Mesenchymal stem cell (in vitro differentiated cells and primary cell): ENCODE data around the gene CSRP1.

Experiments used
- DNase-seq: peaks from one replicate; pipeline ENCODE4 v3.0.0-alpha.2; 2013
- H2AFZ ChIP-seq: one replicate; pipeline ENCODE4 v1.6.1; 2013; ENCODE audit warnings: low read depth, mild to moderate bottlenecking, control low read depth, inconsistent platforms, low read length, moderate library complexity
- H2AK5ac ChIP-seq: 2 replicates; pipeline ENCODE4 v1.6.1; 2013; ENCODE audit warnings: low read length, moderate library complexity, mild to moderate bottlenecking, inconsistent platforms; ENCODE audit not compliant: severe bottlenecking
- H2BK120ac ChIP-seq: one replicate; pipeline ENCODE4 v1.6.1; 2013; ENCODE audit warnings: low read depth, mild to moderate bottlenecking, inconsistent platforms, low read length, moderate library complexity
- H2BK12ac ChIP-seq, 2 experiments: one replicate each; pipeline ENCODE4 v1.6.1; 2013; ENCODE audit warnings: inconsistent platforms in 2 of 2, low read length in 2 of 2, mild to moderate bottlenecking in 2 of 2, moderate library complexity in 2 of 2, control low read depth in 1 of 2
- H2BK15ac ChIP-seq: one replicate; pipeline ENCODE4 v1.6.1; 2013; ENCODE audit warnings: mild to moderate bottlenecking, low read depth, inconsistent platforms; ENCODE audit not compliant: poor library complexity, severe bottlenecking
- H2BK5ac ChIP-seq: 2 replicates; pipeline ENCODE4 v1.6.1; 2013; ENCODE audit warnings: low read depth, mild to moderate bottlenecking, low read length, control low read depth, inconsistent platforms; ENCODE audit not compliant: poor library complexity, severe bottlenecking
- H3K14ac ChIP-seq, 2 experiments: one replicate each; pipeline ENCODE4 v1.6.1; 2013; ENCODE audit warnings: inconsistent platforms in 2 of 2, low read length in 2 of 2, control low read depth in 1 of 2, mild to moderate bottlenecking in 1 of 2, moderate library complexity in 1 of 2
- H3K18ac ChIP-seq, 2 experiments: one replicate each; pipeline ENCODE4 v1.6.1; 2013; ENCODE audit warnings: inconsistent platforms in 2 of 2, low read length in 2 of 2, control low read depth in 1 of 2, low read depth in 1 of 2, mild to moderate bottlenecking in 1 of 2
- H3K23ac ChIP-seq, 2 experiments: one replicate each; pipeline ENCODE4 v1.6.1; 2013; ENCODE audit warnings: inconsistent platforms in 2 of 2, low read length in 2 of 2, mild to moderate bottlenecking in 2 of 2, moderate library complexity in 2 of 2, control low read depth in 1 of 2
- H3K27ac ChIP-seq: 2 replicates; pipeline ENCODE4 v1.5.1; 2013; ENCODE audit warnings: mild to moderate bottlenecking, moderate library complexity, low read length, control low read depth, inconsistent platforms; ENCODE audit not compliant: poor library complexity, severe bottlenecking
- H3K27me3 ChIP-seq, 2 experiments: 2 replicates each; pipeline versions ENCODE4 v1.6.1 to v1.7.0; 2013; ENCODE audit warnings: low read length in 2 of 2, mild to moderate bottlenecking in 2 of 2, moderate library complexity in 2 of 2, control low read depth in 1 of 2, inconsistent platforms in 1 of 2; ENCODE audit not compliant: control insufficient read depth in 1 of 2, insufficient read depth in 1 of 2
- H3K36me3 ChIP-seq, 2 experiments: 2 replicates each; pipeline versions ENCODE4 v1.6.1 to v1.7.0; 2013; ENCODE audit warnings: low read length in 2 of 2, control low read depth in 1 of 2, inconsistent platforms in 1 of 2, low read depth in 1 of 2, mild to moderate bottlenecking in 1 of 2; ENCODE audit not compliant: insufficient read depth in 2 of 2, control insufficient read depth in 1 of 2
- H3K4ac ChIP-seq, 2 experiments: one replicate each; pipeline ENCODE4 v1.6.1; 2013; ENCODE audit warnings: inconsistent platforms in 2 of 2, low read length in 2 of 2, mild to moderate bottlenecking in 2 of 2, moderate library complexity in 2 of 2, control low read depth in 1 of 2, low read depth in 1 of 2
- H3K4me1 ChIP-seq: 2 replicates; pipeline ENCODE4 v1.6.1; 2013; ENCODE audit warnings: low read depth, low read length, control low read depth; ENCODE audit not compliant: control insufficient read depth, insufficient read depth
- H3K4me2 ChIP-seq: 2 replicates; pipeline ENCODE4 v1.6.1; 2013; ENCODE audit warnings: low read length, mild to moderate bottlenecking, inconsistent platforms; ENCODE audit not compliant: poor library complexity, severe bottlenecking
- H3K4me3 ChIP-seq, 2 experiments: 2 replicates each; pipeline versions ENCODE4 v1.5.1 to v1.7.0; 2013; ENCODE audit warnings: low read length in 2 of 2, mild to moderate bottlenecking in 2 of 2, control low read depth in 1 of 2, low read depth in 1 of 2; ENCODE audit not compliant: insufficient read depth in 1 of 2
- H3K79me1 ChIP-seq: replicated peaks from 2 replicates; pipeline ENCODE4 v1.6.1; 2013; ENCODE audit warnings: mild to moderate bottlenecking, control low read depth, low read length, inconsistent platforms; ENCODE audit not compliant: poor library complexity, severe bottlenecking
- H3K9ac ChIP-seq: 2 replicates; pipeline ENCODE4 v1.7.0; 2013; ENCODE audit warnings: mild to moderate bottlenecking, low read length, moderate library complexity
- H3K9me3 ChIP-seq: 2 replicates; pipeline ENCODE4 v1.7.0; 2013; ENCODE audit warnings: mild to moderate bottlenecking, low read length; ENCODE audit not compliant: control insufficient read depth
- H4K8ac ChIP-seq: one replicate; pipeline ENCODE4 v1.6.1; 2013; ENCODE audit warnings: inconsistent platforms, mild to moderate bottlenecking, low read length, moderate library complexity
- H4K91ac ChIP-seq: one replicate; pipeline ENCODE4 v1.6.1; 2013; ENCODE audit warnings: mild to moderate bottlenecking, low read length, inconsistent platforms
- WGBS: methylation state at CpG from one replicate; pipeline ENCODE4 v1.1.7; 2013; ENCODE audit warnings: mixed read lengths; 5-methylcytosine and 5-hydroxymethylcytosine counted together

Gene CSRP1

DNA sequence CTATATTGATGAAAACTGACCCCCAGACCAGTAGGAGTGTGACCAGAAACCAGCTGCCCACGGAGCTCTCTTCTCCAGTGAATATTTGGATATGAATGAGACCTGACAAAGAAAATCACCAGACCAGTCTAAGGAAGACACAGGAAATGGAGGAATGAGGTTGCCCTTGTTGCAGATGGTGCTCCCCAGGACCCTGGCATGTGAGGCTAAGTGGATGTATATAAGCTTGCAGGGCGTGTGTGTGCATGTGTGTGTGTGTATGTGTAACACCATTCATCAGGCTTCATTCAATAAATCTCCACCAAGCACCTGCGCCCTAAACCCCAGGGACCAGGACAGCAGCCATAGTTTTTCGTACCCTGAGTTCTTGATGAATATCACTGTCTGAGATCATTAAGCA lies 52.3 kb downstream of the CSRP1 start:
- Histone ChIP-seq H2AK5ac (no peak overlapping the region), H3K18ac (no peak overlapping the region), H3K4me1 (peaks cover 34% of the 10 kb centered on the region), H2BK5ac (no peak overlapping the region), H3K9me3 (no peaks in the 10 kb centered on the region), H3K4ac (no peak overlapping the region), H3K4me3 (no peak overlapping the region), H3K4me2 (no peak overlapping the region), H2BK120ac (no peak overlapping the region), H2BK15ac (no peak overlapping the region), H3K23ac (no peak overlapping the region), H3K27me3 (no peaks in the 10 kb centered on the region), H3K79me1 (no peaks in the 10 kb centered on the region), H3K9ac (no peak overlapping the region), H3K36me3 (no peaks in the 10 kb centered on the region), H2AFZ (no peak overlapping the region), H2BK12ac (peak overlapping the region in 1 of 2 experiments; percentile 57), H4K91ac (no peak overlapping the region), H3K14ac (no peak overlapping the region), H3K27ac (no peak overlapping the region), H4K8ac (no peak overlapping the region)
- no peak for DNase-seq
- WGBS, result 90% methylated on average over 3 of the region's 4 CpGs

DNA sequence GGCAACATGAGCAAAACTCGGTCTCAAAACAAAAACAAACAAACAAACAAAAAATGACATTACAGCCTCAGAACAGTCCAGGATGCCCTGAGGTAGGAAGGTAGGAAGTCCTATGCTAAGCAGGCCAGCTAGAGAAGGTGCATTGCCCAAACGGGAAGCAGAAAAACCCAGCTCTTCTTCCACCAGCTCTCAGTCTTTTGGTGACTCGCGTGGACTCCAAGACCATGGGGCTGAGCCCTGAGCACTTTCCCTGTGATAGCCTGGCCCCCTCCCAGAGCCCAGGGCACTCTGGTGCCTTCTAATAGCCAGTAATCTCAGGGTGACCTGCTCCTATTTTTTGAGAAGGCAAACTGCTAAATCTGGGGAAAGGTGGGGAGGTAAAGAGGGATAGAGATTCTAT lies 54.1 kb downstream of the CSRP1 start:
- peak overlapping the region; percentile 9 to 24 for H3K4ac ChIP-seq
- H3K23ac ChIP-seq, result no peak overlapping the region
- no peak overlapping the region for H3K14ac ChIP-seq
- H3K18ac ChIP-seq, result peak overlapping the region in 1 of 2 experiments; percentile 6
- peak overlapping the region; percentile 94 for H2BK15ac ChIP-seq
- H2AK5ac ChIP-seq, result peak overlapping the region; percentile 53
- H3K79me1 ChIP-seq, result no peaks in the 10 kb centered on the region
- peak overlapping the region; percentile 65 to 70 for H2BK12ac ChIP-seq
- H3K36me3 ChIP-seq, result no peaks in the 10 kb centered on the region
- no peak overlapping the region for H3K4me2 ChIP-seq
- peak overlapping the region; percentile 62 for H4K91ac ChIP-seq
- no peak overlapping the region for H3K27ac ChIP-seq
- no peak overlapping the region for H3K9ac ChIP-seq
- H2BK5ac ChIP-seq, result no peak overlapping the region
- no peaks in the 10 kb centered on the region for H3K9me3 ChIP-seq
- H3K4me1 ChIP-seq, result peaks cover 39% of the 10 kb centered on the region
- WGBS, result 62% methylated on average over 4 of the region's 4 CpGs
- DNase-seq, result no peak
- H3K27me3 ChIP-seq, result no peaks in the 10 kb centered on the region
- H4K8ac ChIP-seq, result no peak overlapping the region
- no peak overlapping the region for H2BK120ac ChIP-seq
- H3K4me3 ChIP-seq, result no peak overlapping the region
- H2AFZ ChIP-seq, result no peak overlapping the region

DNA sequence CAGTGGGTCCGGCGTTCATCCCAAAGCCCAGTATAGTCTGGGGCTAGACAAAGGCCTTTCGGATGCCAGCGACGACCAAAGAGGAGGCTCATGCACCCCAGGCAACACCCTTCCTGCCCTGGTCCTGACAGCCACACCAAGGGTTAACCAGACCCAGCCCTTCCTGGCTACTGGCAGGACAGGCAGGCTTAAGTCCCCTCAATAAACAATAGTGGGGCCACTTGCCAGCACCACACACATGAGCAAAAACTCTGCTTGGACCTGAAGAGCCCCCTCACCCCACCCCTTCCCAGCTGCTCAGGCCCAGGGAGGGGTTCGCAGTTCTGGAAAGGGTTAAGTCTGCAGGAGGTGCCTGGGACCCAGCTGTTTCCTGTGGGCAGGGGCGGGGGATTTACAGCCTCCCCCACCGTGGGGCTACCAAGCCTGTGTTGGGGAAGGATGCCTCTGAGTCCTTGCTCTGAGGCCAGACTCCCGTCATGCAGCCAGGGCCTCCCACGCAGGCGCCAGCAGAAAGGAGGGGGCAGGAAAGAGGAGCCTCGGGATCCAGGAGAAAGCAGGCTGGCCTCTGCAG lies 56.1 kb downstream of the CSRP1 start:
- DNase-seq, result peak; percentile 84
- H3K36me3 ChIP-seq, result no peaks in the 10 kb centered on the region
- no peak overlapping the region for H3K4me2 ChIP-seq
- H2AFZ ChIP-seq, result no peak overlapping the region
- H2BK5ac ChIP-seq, result no peak overlapping the region
- H2AK5ac ChIP-seq, result peak overlapping the region; percentile 93
- peak overlapping the region; percentile 62 to 83 for H3K4ac ChIP-seq
- H3K4me3 ChIP-seq, result no peak overlapping the region
- peaks cover 30% of the 10 kb centered on the region for H3K4me1 ChIP-seq
- 17% methylated on average over 12 of the region's 12 CpGs for WGBS
- H3K27ac ChIP-seq, result no peak overlapping the region
- no peaks in the 10 kb centered on the region for H3K79me1 ChIP-seq
- peak overlapping the region; percentile 91 for H2BK120ac ChIP-seq
- peak overlapping the region in 1 of 2 experiments; percentile 9 for H3K23ac ChIP-seq
- H3K9me3 ChIP-seq, result no peaks in the 10 kb centered on the region
- H4K8ac ChIP-seq, result peak overlapping the region; percentile 95
- H2BK15ac ChIP-seq, result peak overlapping the region; percentile 16
- H3K9ac ChIP-seq, result peak overlapping the region; percentile 69
- peak overlapping the region; percentile 97 to 98 for H3K18ac ChIP-seq
- H2BK12ac ChIP-seq, result peak overlapping the region; percentile 80 to 85
- no peaks in the 10 kb centered on the region for H3K27me3 ChIP-seq
- H3K14ac ChIP-seq, result peak overlapping the region in 1 of 2 experiments; percentile 13
- H4K91ac ChIP-seq, result peak overlapping the region; percentile 96

DNA sequence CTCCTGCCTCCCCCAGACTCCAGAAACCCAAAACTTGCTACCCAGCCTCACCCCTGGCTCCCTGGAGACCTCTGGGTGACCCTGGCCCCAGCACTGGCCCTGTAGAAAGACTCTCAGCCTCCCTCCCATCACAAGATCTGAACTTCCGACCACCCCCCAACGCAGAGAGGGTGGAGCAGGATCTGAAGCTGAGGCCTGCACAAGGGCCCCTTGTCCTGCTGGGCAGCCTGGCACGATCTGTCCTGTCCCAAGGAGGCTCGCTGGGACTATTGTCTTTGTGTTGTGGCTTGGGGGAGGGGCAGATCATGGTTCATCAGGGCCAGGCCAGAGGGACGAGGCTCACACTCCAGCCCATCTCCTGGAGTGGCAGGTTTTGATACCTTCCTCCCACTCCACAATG lies 57.9 kb downstream of the CSRP1 start:
- Histone ChIP-seq H2BK120ac (peak overlapping the region; percentile 1), H2AFZ (no peak overlapping the region), H3K9ac (peak overlapping the region; percentile 22), H4K8ac (peak overlapping the region; percentile 76), H3K4ac (peak overlapping the region; percentile 73 to 87), H3K14ac (no peak overlapping the region), H3K4me1 (peaks cover 23% of the 10 kb centered on the region), H3K18ac (peak overlapping the region; percentile 52 to 82), H2BK15ac (peak overlapping the region; percentile 29), H3K27me3 (no peaks in the 10 kb centered on the region), H3K23ac (no peak overlapping the region), H3K79me1 (no peaks in the 10 kb centered on the region), H3K9me3 (no peaks in the 10 kb centered on the region), H4K91ac (no peak overlapping the region), H2AK5ac (peak overlapping the region; percentile 96), H3K27ac (no peak overlapping the region), H2BK12ac (peak overlapping the region; percentile 88 to 99), H3K4me3 (no peak overlapping the region), H3K4me2 (no peak overlapping the region), H2BK5ac (no peak overlapping the region), H3K36me3 (no peaks in the 10 kb centered on the region)
- 67% methylated on average over 3 of the region's 5 CpGs for WGBS
- DNase-seq, result no peak
